Type B pancreatic cell (in vitro differentiated cells): Measurements from ENCODE around the gene CT47B1. TPM values are rescaled to one million over a fixed set of nuclear protein-coding genes. Genes with fewer than 3 reads are reported as not detected.

Source experiments
- DNase-seq: peaks from one replicate; pipeline ENCODE4 v3.0.0; 2021; ENCODE audit warnings: mixed read lengths; ENCODE audit not compliant: unreplicated experiment; ENCODE audit errors: extremely low spot score
- H3K27ac Mint-ChIP-seq: 2 replicates; pipeline ENCODE4 v1.8.0; 2021; ENCODE audit warnings: mild to moderate bottlenecking, mixed read lengths
- H3K27me3 Mint-ChIP-seq: 2 replicates; pipeline ENCODE4 v1.8.0; 2021; ENCODE audit warnings: mixed read lengths
- H3K36me3 Mint-ChIP-seq: 2 replicates; pipeline ENCODE4 v1.8.0; 2021; ENCODE audit warnings: mixed read lengths
- H3K4me1 Mint-ChIP-seq: one replicate; pipeline ENCODE4 v1.8.0; 2021; ENCODE audit warnings: mixed read lengths; ENCODE audit not compliant: unreplicated experiment
- H3K4me3 Mint-ChIP-seq: 2 replicates; pipeline ENCODE4 v1.8.0; 2021; ENCODE audit warnings: mild to moderate bottlenecking, mixed read lengths
- H3K9me3 Mint-ChIP-seq: 2 replicates; pipeline ENCODE4 v1.8.0; 2021; ENCODE audit warnings: mixed read lengths
- total RNA-seq: library from RNA; stranded (reverse); gene quantifications from 2 replicates; pipeline ENCODE4 v1.2.1, GENCODE V29; 2021; ENCODE audit warnings: low replicate concordance
- TF ChIP-seq, protein P1 (sequence below): fragments of 200-600 bp; sonication (generic); conservative IDR thresholded peaks from 2 replicates; pipeline ENCODE4 v1.5.0; 2021; ENCODE audit warnings: antibody characterized with exemption, mild to moderate bottlenecking

Gene CT47B1
- total RNA-seq, 1 donor from 2014 or later, result not detected

DNA sequence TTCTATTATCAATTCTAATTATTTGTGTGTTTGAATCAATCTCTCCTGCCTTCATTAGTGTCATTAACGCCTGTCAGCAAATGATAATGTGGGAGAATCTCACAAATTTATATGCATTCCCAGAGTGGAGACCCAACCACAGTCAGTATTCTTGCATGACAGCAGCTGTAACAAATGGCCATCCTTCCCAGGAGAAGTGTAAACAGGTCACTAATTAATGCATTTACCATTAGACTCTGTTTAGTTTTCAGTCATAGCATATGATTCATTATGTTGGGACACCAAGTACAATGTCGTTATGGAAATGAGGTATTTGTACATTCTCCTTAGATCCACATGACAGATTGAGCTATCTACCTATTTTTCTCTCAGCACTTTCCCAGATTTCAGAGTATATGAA, 50.5 kb downstream of the CT47B1 start:
- H3K27me3 Mint-ChIP-seq, result no peaks in the 10 kb centered on the region
- TF ChIP-seq, protein P1, sequence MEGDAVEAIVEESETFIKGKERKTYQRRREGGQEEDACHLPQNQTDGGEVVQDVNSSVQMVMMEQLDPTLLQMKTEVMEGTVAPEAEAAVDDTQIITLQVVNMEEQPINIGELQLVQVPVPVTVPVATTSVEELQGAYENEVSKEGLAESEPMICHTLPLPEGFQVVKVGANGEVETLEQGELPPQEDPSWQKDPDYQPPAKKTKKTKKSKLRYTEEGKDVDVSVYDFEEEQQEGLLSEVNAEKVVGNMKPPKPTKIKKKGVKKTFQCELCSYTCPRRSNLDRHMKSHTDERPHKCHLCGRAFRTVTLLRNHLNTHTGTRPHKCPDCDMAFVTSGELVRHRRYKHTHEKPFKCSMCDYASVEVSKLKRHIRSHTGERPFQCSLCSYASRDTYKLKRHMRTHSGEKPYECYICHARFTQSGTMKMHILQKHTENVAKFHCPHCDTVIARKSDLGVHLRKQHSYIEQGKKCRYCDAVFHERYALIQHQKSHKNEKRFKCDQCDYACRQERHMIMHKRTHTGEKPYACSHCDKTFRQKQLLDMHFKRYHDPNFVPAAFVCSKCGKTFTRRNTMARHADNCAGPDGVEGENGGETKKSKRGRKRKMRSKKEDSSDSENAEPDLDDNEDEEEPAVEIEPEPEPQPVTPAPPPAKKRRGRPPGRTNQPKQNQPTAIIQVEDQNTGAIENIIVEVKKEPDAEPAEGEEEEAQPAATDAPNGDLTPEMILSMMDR, result no peak
- H3K9me3 Mint-ChIP-seq, result peaks cover 4% of the 10 kb centered on the region
- H3K4me1 Mint-ChIP-seq, result no peaks in the 10 kb centered on the region
- no peak overlapping the region for H3K27ac Mint-ChIP-seq
- H3K36me3 Mint-ChIP-seq, result no peaks in the 10 kb centered on the region
- H3K4me3 Mint-ChIP-seq, result no peak overlapping the region
- no peak for DNase-seq

DNA sequence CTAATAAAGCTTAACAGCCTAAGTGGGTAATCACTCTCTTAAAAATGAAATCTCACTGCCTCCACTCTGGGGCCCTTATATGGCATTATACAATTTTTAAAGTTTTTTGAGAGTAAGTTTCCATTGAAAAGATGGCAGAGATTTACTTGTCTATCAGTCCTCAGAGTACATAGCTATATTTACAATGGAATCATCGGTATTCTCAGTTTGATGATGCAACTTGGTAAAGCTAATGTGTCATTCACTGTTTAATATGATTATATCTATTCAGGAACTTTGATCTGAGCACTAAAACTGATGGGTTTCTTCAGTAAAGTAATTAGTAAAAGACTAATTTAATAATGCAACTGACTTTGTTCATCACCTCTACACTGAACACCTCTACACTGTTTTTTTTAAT, 51.6 kb downstream of the CT47B1 start:
- Mint-ChIP-seq H3K4me3 (no peak overlapping the region), H3K9me3 (peaks cover 4% of the 10 kb centered on the region), H3K27me3 (no peaks in the 10 kb centered on the region), H3K36me3 (no peaks in the 10 kb centered on the region), H3K27ac (no peak overlapping the region), H3K4me1 (no peaks in the 10 kb centered on the region)
- DNase-seq, result no peak
- TF ChIP-seq, protein P1, result no peak

DNA sequence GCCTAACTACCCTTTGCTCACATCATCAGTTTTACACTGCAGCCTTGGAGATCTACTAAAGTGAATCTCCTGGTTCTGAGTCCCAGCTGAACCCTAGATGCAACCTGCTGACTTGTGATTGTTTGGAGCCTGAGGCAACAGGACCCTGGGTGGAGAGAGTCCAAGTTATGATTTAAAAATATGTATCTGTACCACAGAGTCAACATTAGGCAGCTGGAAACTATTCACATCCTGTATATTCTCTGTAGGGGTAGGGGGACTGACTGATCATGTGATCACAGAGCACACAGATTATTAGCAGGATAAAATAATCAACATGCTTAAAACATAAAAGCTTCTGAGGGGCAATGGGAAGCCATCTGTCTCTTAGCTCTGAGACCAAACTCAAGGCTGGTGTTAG, 52.1 kb downstream of the CT47B1 start:
- no peaks in the 10 kb centered on the region for H3K27me3 Mint-ChIP-seq

More for the DNA sequence above, 52.1 kb downstream of the CT47B1 start:
- no peaks in the 10 kb centered on the region for H3K36me3 Mint-ChIP-seq
- H3K4me1 Mint-ChIP-seq, result no peaks in the 10 kb centered on the region
- H3K4me3 Mint-ChIP-seq, result no peak overlapping the region
- peaks cover 4% of the 10 kb centered on the region for H3K9me3 Mint-ChIP-seq
- H3K27ac Mint-ChIP-seq, result no peak overlapping the region
- TF ChIP-seq, protein P1, result no peak
- no peak for DNase-seq

Other genes starting within 250 kb of the CT47B1 start
- 18.0 and 30.1 TPM in 2 replicates for gene C1GALT1C1, start 245.8 kb downstream of the CT47B1 start, total RNA-seq
- gene CT47A11, start 61.3 kb upstream of the CT47B1 start, total RNA-seq, result not detected in 2 replicates
- not detected in 2 replicates for gene CT47A10, start 66.2 kb upstream of the CT47B1 start, total RNA-seq
- not detected in 2 replicates for gene CT47A9, start 71.0 kb upstream of the CT47B1 start, total RNA-seq
- not detected in 2 replicates for gene CT47A8, start 75.9 kb upstream of the CT47B1 start, total RNA-seq
- not detected in 2 replicates for gene CT47A7, start 80.7 kb upstream of the CT47B1 start, total RNA-seq
- not detected in 2 replicates for gene CT47A6, start 85.6 kb upstream of the CT47B1 start, total RNA-seq
- not detected in 2 replicates for gene CT47A5, start 90.5 kb upstream of the CT47B1 start, total RNA-seq
- gene CT47A4, start 95.3 kb upstream of the CT47B1 start, total RNA-seq, result not detected in 2 replicates
- not detected in 2 replicates for gene CT47A3, start 100.2 kb upstream of the CT47B1 start, total RNA-seq
- gene CT47A2, start 105.1 kb upstream of the CT47B1 start, total RNA-seq, result not detected in 2 replicates
- gene CT47A1, start 109.9 kb upstream of the CT47B1 start, total RNA-seq, result not detected in 2 replicates
- 5.8 and 9.8 TPM in 2 replicates for gene GLUD2, start 171.7 kb upstream of the CT47B1 start, total RNA-seq